GM12873 (cell line): ENCODE measurements around the gene GPR141.

Source experiments
- TF ChIP-seq, protein P1 (sequence below): IDR thresholded peaks from 2 replicates; pipeline ENCODE4 v1.5.1; 2012; ENCODE audit warnings: low read depth, mild to moderate bottlenecking, moderate library complexity, low read length, control low read depth; ENCODE audit not compliant: insufficient read depth; ENCODE audit errors: missing control alignments

Gene GPR141

DNA sequence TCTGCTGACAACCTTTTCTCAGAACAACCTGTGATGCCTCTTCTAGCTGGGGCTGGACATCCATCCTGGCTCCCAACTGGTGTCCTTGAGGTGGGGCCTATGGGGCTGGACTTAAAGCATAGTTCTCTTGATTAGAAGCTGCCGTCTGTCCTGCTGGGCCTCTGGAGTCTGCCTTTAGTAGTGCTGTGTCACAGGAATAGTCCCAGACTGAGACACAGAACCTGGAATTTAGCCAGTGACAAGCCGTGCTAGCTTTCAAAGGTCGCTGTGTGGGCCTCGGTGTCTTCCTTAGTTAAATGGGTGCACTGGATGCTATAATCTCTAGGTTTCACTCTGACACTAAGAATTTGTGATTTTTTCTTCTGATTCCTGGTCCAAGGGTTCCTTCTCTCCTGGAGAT lies 41.2 kb downstream of the GPR141 start:
- TF ChIP-seq, protein P1, sequence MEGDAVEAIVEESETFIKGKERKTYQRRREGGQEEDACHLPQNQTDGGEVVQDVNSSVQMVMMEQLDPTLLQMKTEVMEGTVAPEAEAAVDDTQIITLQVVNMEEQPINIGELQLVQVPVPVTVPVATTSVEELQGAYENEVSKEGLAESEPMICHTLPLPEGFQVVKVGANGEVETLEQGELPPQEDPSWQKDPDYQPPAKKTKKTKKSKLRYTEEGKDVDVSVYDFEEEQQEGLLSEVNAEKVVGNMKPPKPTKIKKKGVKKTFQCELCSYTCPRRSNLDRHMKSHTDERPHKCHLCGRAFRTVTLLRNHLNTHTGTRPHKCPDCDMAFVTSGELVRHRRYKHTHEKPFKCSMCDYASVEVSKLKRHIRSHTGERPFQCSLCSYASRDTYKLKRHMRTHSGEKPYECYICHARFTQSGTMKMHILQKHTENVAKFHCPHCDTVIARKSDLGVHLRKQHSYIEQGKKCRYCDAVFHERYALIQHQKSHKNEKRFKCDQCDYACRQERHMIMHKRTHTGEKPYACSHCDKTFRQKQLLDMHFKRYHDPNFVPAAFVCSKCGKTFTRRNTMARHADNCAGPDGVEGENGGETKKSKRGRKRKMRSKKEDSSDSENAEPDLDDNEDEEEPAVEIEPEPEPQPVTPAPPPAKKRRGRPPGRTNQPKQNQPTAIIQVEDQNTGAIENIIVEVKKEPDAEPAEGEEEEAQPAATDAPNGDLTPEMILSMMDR, result no peak

DNA sequence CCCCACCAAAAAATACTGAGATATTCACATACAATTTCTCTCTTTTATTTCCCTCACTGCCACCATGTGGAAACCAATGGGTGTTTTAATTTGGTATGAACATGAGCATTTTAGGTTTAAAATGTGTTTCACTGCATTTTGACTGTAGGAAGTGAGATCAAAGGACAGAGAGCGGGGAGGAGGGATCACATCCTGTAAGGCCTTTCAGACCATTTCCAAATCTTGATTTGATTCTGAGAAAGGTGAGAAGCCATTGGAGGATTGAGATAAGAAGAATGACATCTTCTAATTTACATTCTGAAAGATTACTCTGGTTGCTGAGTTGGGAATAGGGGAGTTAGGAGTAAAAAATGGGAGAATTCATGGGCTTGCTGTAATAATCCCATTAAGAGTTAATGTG lies 42.5 kb downstream of the GPR141 start:
- TF ChIP-seq, protein P1, result no peak

DNA sequence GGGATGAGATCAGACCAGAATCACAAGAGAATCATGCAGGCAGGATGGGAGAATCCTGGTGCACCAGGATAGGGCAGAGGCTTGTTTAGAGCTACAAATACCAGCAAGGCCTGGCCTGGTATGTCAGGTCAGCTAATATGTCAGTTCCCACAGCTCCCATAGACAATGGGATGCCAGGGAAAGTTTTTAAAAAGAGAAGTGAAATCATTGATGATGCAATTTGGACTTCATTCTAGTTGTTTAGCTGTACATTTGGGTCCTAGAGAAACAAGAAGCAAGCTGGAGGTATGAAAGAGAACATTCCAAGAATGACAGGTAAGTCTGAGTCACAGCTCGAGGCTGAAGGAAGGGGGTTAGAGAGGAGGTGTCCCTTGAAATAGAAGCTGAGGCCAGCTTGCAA lies 45.2 kb downstream of the GPR141 start:
- TF ChIP-seq, protein P1, result no peak

DNA sequence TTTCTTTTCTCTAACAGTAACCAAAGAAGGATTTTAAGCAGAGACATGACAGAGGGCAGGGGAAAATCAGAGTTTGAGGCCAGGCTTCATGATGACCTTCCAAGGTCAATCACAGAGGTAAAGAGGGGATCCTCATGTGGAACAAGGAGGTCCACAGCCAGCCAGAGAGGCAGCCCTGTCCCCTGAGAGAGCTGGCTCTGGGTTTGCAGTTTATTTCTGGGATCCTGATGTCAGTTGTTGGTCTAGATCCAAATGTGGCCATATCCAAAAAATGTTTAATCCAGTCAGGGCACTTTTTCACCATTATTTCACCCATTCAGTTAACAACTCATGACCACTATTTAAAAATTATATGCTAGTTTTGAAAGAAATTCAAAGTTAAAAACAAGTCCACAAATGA lies 45.6 kb downstream of the GPR141 start:
- TF ChIP-seq, protein P1, result no peak

DNA sequence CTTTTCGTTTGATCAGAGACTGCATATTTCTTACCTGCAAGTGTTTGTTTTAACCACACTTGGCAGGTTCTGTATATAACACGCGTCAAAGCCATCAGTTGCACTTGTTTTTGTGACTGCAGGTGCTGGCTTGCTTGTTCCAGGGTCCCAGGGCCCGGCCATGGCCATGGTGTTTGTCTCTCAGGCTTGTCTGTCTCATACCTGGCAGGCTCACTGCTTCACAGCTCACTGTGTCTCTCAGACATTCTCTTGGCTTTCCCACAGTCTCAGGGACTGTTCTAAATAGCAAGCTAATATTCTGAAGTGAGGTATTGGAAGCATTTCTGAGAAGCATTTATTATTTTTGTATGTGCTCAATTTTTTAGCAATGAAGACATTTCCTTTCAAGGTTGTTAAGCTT lies 46.9 kb downstream of the GPR141 start:
- TF ChIP-seq, protein P1, result no peak

DNA sequence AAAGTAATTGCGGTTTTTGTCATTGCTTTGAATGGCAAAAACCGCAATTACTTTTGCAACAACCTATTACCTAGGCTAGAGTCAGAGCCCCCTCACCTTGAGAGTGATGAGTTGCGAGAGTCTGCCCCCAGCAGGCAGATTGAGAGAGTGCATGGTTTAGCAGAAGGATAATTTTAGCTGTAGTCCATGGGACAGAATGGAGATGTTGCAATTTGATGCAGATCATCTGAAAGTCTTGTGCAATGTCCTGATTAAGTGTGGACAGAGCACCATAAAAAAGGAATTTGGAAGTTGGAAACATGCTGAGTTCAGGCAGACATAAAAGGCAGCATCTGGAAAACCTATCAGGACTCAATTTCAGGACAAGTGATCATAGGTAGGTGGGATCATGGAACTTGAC lies 48.7 kb downstream of the GPR141 start:
- TF ChIP-seq, protein P1, result peak; percentile 82

DNA sequence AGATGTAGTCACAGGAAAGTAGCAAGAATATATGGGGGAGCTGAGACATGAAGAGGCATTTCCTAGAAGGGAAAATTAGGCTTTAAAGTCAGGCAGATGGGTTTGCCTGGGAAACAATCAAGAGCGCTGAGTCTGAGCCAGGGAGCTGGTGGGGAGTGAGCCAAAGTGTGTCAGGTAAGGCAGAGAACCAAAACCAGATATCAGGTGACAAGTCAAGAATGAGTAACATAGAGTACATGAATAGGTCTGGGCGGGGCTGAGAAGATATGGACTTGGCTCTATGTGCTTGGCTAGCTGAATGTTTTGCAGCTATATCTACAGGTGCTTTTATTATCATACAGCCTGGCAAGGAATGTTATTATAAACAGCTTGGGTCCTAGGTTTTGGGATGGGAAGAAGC lies 49.3 kb downstream of the GPR141 start:
- TF ChIP-seq, protein P1, result no peak

DNA sequence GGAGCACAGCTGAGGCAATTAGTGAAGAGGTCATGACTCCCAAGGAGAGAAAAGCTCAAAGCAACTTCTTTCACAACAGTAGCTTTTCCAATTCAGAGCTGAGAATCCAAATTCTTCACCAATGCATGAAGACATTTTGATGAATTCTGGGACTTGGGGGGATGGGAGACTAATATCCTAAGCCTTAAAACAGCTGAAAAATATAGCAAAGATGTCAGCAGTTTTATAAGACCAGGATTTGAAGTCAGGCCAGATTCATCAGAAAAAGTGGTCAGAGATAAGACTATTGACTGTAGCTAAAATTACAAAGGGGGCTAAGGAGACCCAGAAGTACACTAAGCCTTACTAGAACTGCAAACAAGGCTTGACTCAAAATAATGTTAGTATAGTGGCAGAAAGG lies 51.6 kb downstream of the GPR141 start:
- TF ChIP-seq, protein P1, result no peak
